Effector memory CD4-positive, alpha-beta T cell (primary cell): Measurements from ENCODE around the gene LMCD1.

Source experiments
- DNase-seq, 3 donors: peaks; one replicate each; pipeline ENCODE4 v3.0.0-alpha.2; 2020
- H3K27ac ChIP-seq: 2 replicates; pipeline ENCODE4 v1.7.0; 2013; ENCODE audit warnings: mild to moderate bottlenecking, low read length, moderate library complexity; ENCODE audit not compliant: insufficient read depth, poor library complexity, severe bottlenecking
- H3K27me3 ChIP-seq: replicated peaks from 2 replicates; pipeline ENCODE4 v1.7.0; 2013; ENCODE audit warnings: mild to moderate bottlenecking, low read length; ENCODE audit not compliant: insufficient read depth, control insufficient read depth, poor library complexity, severe bottlenecking
- H3K36me3 ChIP-seq: 2 replicates; pipeline ENCODE4 v1.7.0; 2013; ENCODE audit warnings: mild to moderate bottlenecking, low read length, moderate library complexity; ENCODE audit not compliant: control insufficient read depth, insufficient read depth
- H3K4me1 ChIP-seq: 2 replicates; pipeline ENCODE4 v1.7.0; 2013; ENCODE audit warnings: low read length, mild to moderate bottlenecking; ENCODE audit not compliant: control insufficient read depth, insufficient read depth, poor library complexity, severe bottlenecking
- H3K4me3 ChIP-seq: 2 replicates; pipeline ENCODE4 v1.7.0; 2013; ENCODE audit warnings: low read length, low read depth, mild to moderate bottlenecking; ENCODE audit not compliant: insufficient read depth, poor library complexity, severe bottlenecking
- H3K9me3 ChIP-seq: 2 replicates; pipeline ENCODE4 v1.7.0; 2013; ENCODE audit warnings: mild to moderate bottlenecking, low read length, moderate library complexity; ENCODE audit not compliant: control insufficient read depth

LMCD1 gene

GRCh38 chr3:8555725-8556472 is 54.3 kb downstream of the LMCD1 start:
- Histone ChIP-seq H3K4me1 (no peaks in the 10 kb centered on the region), H3K36me3 (no peaks in the 10 kb centered on the region), H3K9me3 (no peaks in the 10 kb centered on the region), H3K27me3 (no peaks in the 10 kb centered on the region), H3K27ac (no peak overlapping the region), H3K4me3 (no peak overlapping the region)
- no peak for DNase-seq

DNA sequence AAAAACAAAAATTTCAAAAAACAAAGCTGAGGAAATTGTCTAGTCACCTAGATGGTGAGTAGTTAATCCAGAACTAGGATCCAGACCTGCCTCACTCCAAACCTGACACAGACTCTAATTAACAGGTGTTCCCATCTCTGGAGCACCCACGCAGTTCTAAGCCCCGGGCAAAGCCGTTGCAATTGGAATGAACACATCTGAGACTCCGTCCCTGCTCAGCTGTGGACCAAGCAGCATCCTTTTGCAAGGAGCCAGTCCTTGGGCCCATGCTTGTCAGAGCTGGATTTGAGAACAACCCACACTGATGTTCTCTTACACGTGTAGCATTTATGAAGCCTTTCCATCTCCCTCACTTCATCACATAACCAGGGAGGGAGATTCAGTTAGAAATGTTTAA is 54.8 kb downstream of the LMCD1 start:
- DNase-seq = no peak
- no peak overlapping the region for H3K27ac ChIP-seq
- H3K9me3 ChIP-seq = no peaks in the 10 kb centered on the region
- no peaks in the 10 kb centered on the region for H3K27me3 ChIP-seq
- no peaks in the 10 kb centered on the region for H3K36me3 ChIP-seq
- no peaks in the 10 kb centered on the region for H3K4me1 ChIP-seq
- H3K4me3 ChIP-seq = no peak overlapping the region

GRCh38 chr3:8557298-8557697 is 55.7 kb downstream of the LMCD1 start:
- Histone ChIP-seq H3K9me3 (no peaks in the 10 kb centered on the region), H3K4me1 (no peaks in the 10 kb centered on the region), H3K27me3 (no peaks in the 10 kb centered on the region), H3K4me3 (no peak overlapping the region), H3K27ac (no peak overlapping the region), H3K36me3 (no peaks in the 10 kb centered on the region)
- DNase-seq = no peak

DNA sequence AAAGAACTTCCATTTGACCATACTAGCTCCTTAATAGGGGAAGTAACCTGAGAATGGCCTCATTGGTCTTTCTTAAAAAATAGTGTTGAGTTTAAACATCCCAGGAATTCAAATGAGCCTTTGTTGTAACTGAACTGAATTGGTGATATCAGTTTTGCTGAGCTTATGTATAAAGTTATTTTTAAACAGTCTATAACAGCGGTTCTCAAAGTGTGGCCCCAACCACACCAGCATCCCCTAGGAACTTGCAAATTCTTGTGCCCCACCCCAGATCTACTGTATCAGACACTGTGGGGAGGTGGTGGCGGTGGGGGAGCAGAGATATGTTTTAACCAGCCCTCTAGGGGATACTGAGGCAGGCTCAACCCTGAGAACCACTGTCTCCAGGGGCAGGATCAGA is 57.0 kb downstream of the LMCD1 start:
- DNase-seq = no peak
- no peaks in the 10 kb centered on the region for H3K36me3 ChIP-seq
- H3K27ac ChIP-seq = no peak overlapping the region
- no peaks in the 10 kb centered on the region for H3K4me1 ChIP-seq
- H3K4me3 ChIP-seq = no peak overlapping the region
- H3K9me3 ChIP-seq = no peaks in the 10 kb centered on the region
- no peaks in the 10 kb centered on the region for H3K27me3 ChIP-seq

GRCh38 chr3:8559351-8559750 is 57.7 kb downstream of the LMCD1 start:
- H3K36me3 ChIP-seq = no peaks in the 10 kb centered on the region
- no peaks in the 10 kb centered on the region for H3K9me3 ChIP-seq
- no peaks in the 10 kb centered on the region for H3K27me3 ChIP-seq
- no peaks in the 10 kb centered on the region for H3K4me1 ChIP-seq
- no peak for DNase-seq
- H3K4me3 ChIP-seq = no peak overlapping the region
- H3K27ac ChIP-seq = no peak overlapping the region

DNA sequence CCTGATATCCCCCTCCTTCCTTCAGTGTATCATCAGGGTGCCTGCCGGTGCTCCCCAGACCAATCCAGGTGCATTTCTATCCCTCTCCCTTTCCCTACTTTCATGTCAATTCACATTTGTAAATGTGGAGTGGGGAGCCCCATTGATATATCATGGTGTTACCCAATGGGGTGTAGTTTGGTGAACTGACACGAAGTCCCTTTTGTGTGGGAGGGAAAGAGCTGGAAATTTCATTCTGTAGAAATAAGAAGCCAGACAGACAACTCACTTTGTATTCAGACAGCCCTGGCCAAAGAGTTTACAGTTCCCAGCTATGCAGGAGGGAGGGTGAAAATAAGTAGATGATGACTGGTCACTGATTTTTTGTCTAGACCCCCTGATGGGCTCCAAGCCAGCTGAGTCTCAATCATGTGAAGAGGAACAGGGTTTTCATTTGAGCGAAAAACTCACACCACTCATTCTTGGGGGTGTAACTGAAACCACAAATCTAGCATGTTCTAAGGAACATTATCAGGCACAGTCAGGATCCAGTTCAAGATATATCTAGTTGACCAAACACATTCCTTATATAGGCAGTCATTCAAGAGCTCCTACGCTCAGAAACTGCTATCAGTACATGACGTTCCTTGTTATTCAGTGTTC is 58.9 kb downstream of the LMCD1 start:
- Histone ChIP-seq H3K4me3 (no peak overlapping the region), H3K27me3 (no peaks in the 10 kb centered on the region), H3K4me1 (no peaks in the 10 kb centered on the region), H3K36me3 (no peaks in the 10 kb centered on the region), H3K9me3 (no peaks in the 10 kb centered on the region), H3K27ac (no peak overlapping the region)
- no peak for DNase-seq

GRCh38 chr3:8561370-8561769 is 59.7 kb downstream of the LMCD1 start:
- Histone ChIP-seq H3K27me3 (no peaks in the 10 kb centered on the region), H3K36me3 (no peaks in the 10 kb centered on the region), H3K27ac (no peak overlapping the region), H3K4me3 (no peak overlapping the region), H3K4me1 (no peaks in the 10 kb centered on the region), H3K9me3 (no peaks in the 10 kb centered on the region)
- DNase-seq = no peak

- Histone ChIP-seq H3K27me3 (no peaks in the 10 kb centered on the region), H3K4me3 (no peak overlapping the region), H3K27ac (no peak overlapping the region), H3K9me3 (no peaks in the 10 kb centered on the region), H3K36me3 (no peaks in the 10 kb centered on the region), H3K4me1 (no peaks in the 10 kb centered on the region)
- no peak for DNase-seq
Observed at GRCh38 chr3:8562081-8562595, 60.5 kb downstream of the LMCD1 start.

GRCh38 chr3:8563146-8563545 is 61.5 kb downstream of the LMCD1 start:
- DNase-seq = no peak
- no peak overlapping the region for H3K4me3 ChIP-seq
- H3K9me3 ChIP-seq = no peaks in the 10 kb centered on the region
- no peaks in the 10 kb centered on the region for H3K4me1 ChIP-seq
- H3K36me3 ChIP-seq = no peaks in the 10 kb centered on the region
- no peak overlapping the region for H3K27ac ChIP-seq
- no peaks in the 10 kb centered on the region for H3K27me3 ChIP-seq

GRCh38 chr3:8563597-8563996 is 62.0 kb downstream of the LMCD1 start:
- no peak for DNase-seq
- no peak overlapping the region for H3K4me3 ChIP-seq
- no peaks in the 10 kb centered on the region for H3K27me3 ChIP-seq
- H3K4me1 ChIP-seq = no peaks in the 10 kb centered on the region
- H3K9me3 ChIP-seq = no peaks in the 10 kb centered on the region
- H3K27ac ChIP-seq = no peak overlapping the region
- H3K36me3 ChIP-seq = no peaks in the 10 kb centered on the region
